Measurements from ENCODE around the gene HSFX4. TPM values are rescaled to one million over a fixed set of nuclear protein-coding genes. Genes with fewer than 3 reads are reported as not detected.
"Not testable (repeated sequence)": the region's sequence is repeated elsewhere in the genome, so short reads cannot be mapped to it uniquely, and the experiment has no call there.

Gene HSFX4
- total RNA-seq, 2 donors from 2014 or later, result not detected

- H3K27me3 ChIP-seq (replicated peaks; ENCODE audit: insufficient read depth), result no peaks in the 10 kb centered on the region
- H3K9me3 ChIP-seq, result no peaks in the 10 kb centered on the region
- H3K36me3 ChIP-seq, result no peaks in the 10 kb centered on the region
- no peak for ATAC-seq (ENCODE audit: insufficient number of reproducible peaks, low FRiP score, low read depth)
- H3K4me1 ChIP-seq (ENCODE audit: control insufficient read depth in 1 of 2, low read depth in 2 of 2), result no peaks in the 10 kb centered on the region
- no peak overlapping the region for H3K27ac ChIP-seq
- no peak overlapping the region for H3K4me3 ChIP-seq
- DNase-seq (ENCODE audit: low spot score), result no peak
- no peak for TF ChIP-seq CTCF (IDR thresholded peaks at IDR 0.05)
Observed at GRCh38 chrX:149908308-149908707, 21.1 kb upstream of the HSFX4 start.

GRCh38 chrX:149908727-149909126 is 20.6 kb upstream of the HSFX4 start:
- no peak overlapping the region for H3K4me3 ChIP-seq
- no peaks in the 10 kb centered on the region for H3K9me3 ChIP-seq
- H3K27ac ChIP-seq, result no peak overlapping the region
- no peaks in the 10 kb centered on the region for H3K4me1 ChIP-seq (ENCODE audit: control insufficient read depth in 1 of 2, low read depth in 2 of 2)
- no peaks in the 10 kb centered on the region for H3K36me3 ChIP-seq
- TF ChIP-seq CTCF (IDR thresholded peaks at IDR 0.05), result no peak
- no peak for ATAC-seq (ENCODE audit: insufficient number of reproducible peaks, low FRiP score, low read depth)
- DNase-seq (ENCODE audit: low spot score), result no peak
- H3K27me3 ChIP-seq (replicated peaks; ENCODE audit: insufficient read depth), result no peaks in the 10 kb centered on the region

- Histone ChIP-seq H3K27me3 (replicated peaks; ENCODE audit: insufficient read depth) (no peaks in the 10 kb centered on the region), H3K4me3 (no peak overlapping the region), H3K36me3 (no peaks in the 10 kb centered on the region), H3K4me1 (ENCODE audit: control insufficient read depth in 1 of 2, low read depth in 2 of 2) (no peaks in the 10 kb centered on the region), H3K27ac (no peak overlapping the region), H3K9me3 (no peaks in the 10 kb centered on the region)
- DNase-seq (ENCODE audit: low spot score), result no peak
- no peak for TF ChIP-seq CTCF (IDR thresholded peaks at IDR 0.05)
- ATAC-seq (ENCODE audit: insufficient number of reproducible peaks, low FRiP score, low read depth), result no peak
Observed at GRCh38 chrX:149909324-149910177, 19.8 kb upstream of the HSFX4 start.

- no peaks in the 10 kb centered on the region for H3K27me3 ChIP-seq (replicated peaks; ENCODE audit: insufficient read depth)
- H3K9me3 ChIP-seq, result no peaks in the 10 kb centered on the region
- no peaks in the 10 kb centered on the region for H3K4me1 ChIP-seq (ENCODE audit: control insufficient read depth in 1 of 2, low read depth in 2 of 2)
- DNase-seq (ENCODE audit: low spot score), result no peak
- no peaks in the 10 kb centered on the region for H3K36me3 ChIP-seq
- no peak overlapping the region for H3K4me3 ChIP-seq
- no peak for TF ChIP-seq CTCF (IDR thresholded peaks at IDR 0.05)
- no peak overlapping the region for H3K27ac ChIP-seq
- no peak for ATAC-seq (ENCODE audit: insufficient number of reproducible peaks, low FRiP score, low read depth)
Observed at GRCh38 chrX:149910178-149910695, 19.1 kb upstream of the HSFX4 start.

GRCh38 chrX:149916745-149917392 is 12.5 kb upstream of the HSFX4 start:
- DNase-seq (ENCODE audit: low spot score) (no peak), ATAC-seq (ENCODE audit: insufficient number of reproducible peaks, low FRiP score, low read depth) (no peak)
- no peaks in the 10 kb centered on the region for H3K36me3 ChIP-seq
- H3K4me3 ChIP-seq, result no peak overlapping the region
- no peaks in the 10 kb centered on the region for H3K27me3 ChIP-seq (replicated peaks; ENCODE audit: insufficient read depth)
- H3K4me1 ChIP-seq (ENCODE audit: control insufficient read depth in 1 of 2, low read depth in 2 of 2), result no peaks in the 10 kb centered on the region
- TF ChIP-seq CTCF (IDR thresholded peaks at IDR 0.05), result no peak
- no peaks in the 10 kb centered on the region for H3K9me3 ChIP-seq
- no peak overlapping the region for H3K27ac ChIP-seq

- not testable (repeated sequence) for H3K36me3 ChIP-seq; H3K27ac ChIP-seq; H3K9me3 ChIP-seq; ATAC-seq (ENCODE audit: insufficient number of reproducible peaks, low FRiP score, low read depth); H3K4me3 ChIP-seq; H3K4me1 ChIP-seq (ENCODE audit: control insufficient read depth in 1 of 2, low read depth in 2 of 2); DNase-seq (ENCODE audit: low spot score); H3K27me3 ChIP-seq (replicated peaks; ENCODE audit: insufficient read depth)
Observed at GRCh38 chrX:149923836-149924235, 5.5 kb upstream of the HSFX4 start.

GRCh38 chrX:149924434-149924833 is 4.9 kb upstream of the HSFX4 start:
- not testable (repeated sequence) for H3K27ac ChIP-seq, H3K36me3 ChIP-seq

More at GRCh38 chrX:149924434-149924833, 4.9 kb upstream of the HSFX4 start:
- not testable (repeated sequence) for H3K9me3 ChIP-seq; ATAC-seq (ENCODE audit: insufficient number of reproducible peaks, low FRiP score, low read depth); DNase-seq (ENCODE audit: low spot score); H3K4me1 ChIP-seq (ENCODE audit: control insufficient read depth in 1 of 2, low read depth in 2 of 2); H3K4me3 ChIP-seq; H3K27me3 ChIP-seq (replicated peaks; ENCODE audit: insufficient read depth)

All from thoracic aorta (tissue), 2 donors.